H1 (cell line): ENCODE measurements around the gene SNRNP70. TPM values are rescaled to one million over a fixed set of nuclear protein-coding genes. Genes with fewer than 3 reads are reported as not detected.

Experiments used
- CTCF ChIA-PET: fragments of 300-600 bp; sonication (Branson Sonifier 250); formaldehyde crosslinking; loops from one replicate; lab custom pipeline; 2021; ENCODE audit not compliant: partially characterized antibody; lab: Charles Lee
- POLR2A ChIA-PET: fragments of 300-600 bp; sonication (Branson Sonifier 250); formaldehyde crosslinking; loops from one replicate; lab custom pipeline; 2021; ENCODE audit warnings: inconsistent platforms; ENCODE audit not compliant: partially characterized antibody; lab: Charles Lee
- DNase-seq, 2 experiments: peaks; one replicate each; pipeline versions ENCODE4 v3.0.0 to v3.0.0-alpha.2; 2010 to 2022; ENCODE audit warnings: low spot score in 2 of 2, low read depth in 1 of 2, mixed read lengths in 1 of 2
- FAIRE-seq: peaks from 2 replicates; lab custom pipeline; 2011; peaks lifted over from hg19 to GRCh38; lab: Jason Lieb, UNC
- H2AFZ ChIP-seq: 2 replicates; pipeline ENCODE4 v1.8.1; 2012; ENCODE audit warnings: low read length, inconsistent platforms
- H2AK5ac ChIP-seq: 2 replicates; pipeline ENCODE4 v1.6.1; 2013; ENCODE audit warnings: low read depth, low read length
- H2BK120ac ChIP-seq: replicated peaks from 2 replicates; pipeline ENCODE3; 2013; ENCODE audit warnings: low read depth, low read length, inconsistent platforms
- H2BK12ac ChIP-seq: 2 replicates; pipeline ENCODE4 v1.6.1; 2013; ENCODE audit warnings: low read depth, low read length
- H2BK15ac ChIP-seq: 2 replicates; pipeline ENCODE4 v1.6.1; 2013; ENCODE audit warnings: low read length
- H2BK20ac ChIP-seq: 2 replicates; pipeline ENCODE4 v1.6.1; 2013; ENCODE audit warnings: low read length
- H2BK5ac ChIP-seq: 2 replicates; pipeline ENCODE4 v1.6.1; 2013; ENCODE audit warnings: low read depth, low read length
- H3K14ac ChIP-seq: 2 replicates; pipeline ENCODE4 v1.6.1; 2013; ENCODE audit warnings: inconsistent platforms; ENCODE audit not compliant: insufficient read length
- H3K18ac ChIP-seq: 2 replicates; pipeline ENCODE4 v1.6.1; 2013; ENCODE audit warnings: low read length; ENCODE audit errors: extremely low read depth
- H3K23ac ChIP-seq: 2 replicates; pipeline ENCODE4 v1.6.1; 2013; ENCODE audit warnings: inconsistent platforms; ENCODE audit not compliant: insufficient read length
- H3K23me2 ChIP-seq: 2 replicates; pipeline ENCODE4 v1.6.1; 2013; ENCODE audit warnings: low read depth, low read length
- H3K27ac ChIP-seq: 2 replicates; pipeline ENCODE4 v1.6.1; 2011; ENCODE audit warnings: low read depth, low read length, inconsistent platforms
- H3K27me3 ChIP-seq, 4 experiments: replicated peaks in 1 of 4; 1 replicate in 1 of 4; 2 replicates in 3 of 4; pipeline versions ENCODE4 v1.6.1 to v1.8.1; 2011 to 2013; ENCODE audit warnings: low read length in 3 of 4, mild to moderate bottlenecking in 3 of 4, inconsistent platforms in 2 of 4, mixed read lengths in 2 of 4, moderate library complexity in 1 of 4; ENCODE audit not compliant: control insufficient read depth in 3 of 4, insufficient read depth in 3 of 4; ENCODE audit errors: extremely low read depth in 1 of 4
- H3K36me3 ChIP-seq, 4 experiments: 2 replicates each; pipeline versions ENCODE4 v1.6.1 to v1.8.1; 2011 to 2013; ENCODE audit warnings: mild to moderate bottlenecking in 4 of 4, low read length in 3 of 4, moderate library complexity in 2 of 4, control low read depth in 1 of 4, inconsistent platforms in 1 of 4; ENCODE audit not compliant: insufficient read depth in 4 of 4, control insufficient read depth in 2 of 4
- H3K4ac ChIP-seq: replicated peaks from 2 replicates; pipeline ENCODE3; 2013; ENCODE audit warnings: low read length, low read depth, mixed read lengths, inconsistent platforms; ENCODE audit not compliant: insufficient read length
- H3K4me1 ChIP-seq, 4 experiments: replicated peaks in 1 of 4; 1 replicate in 1 of 4; 2 replicates in 3 of 4; pipeline versions ENCODE4 v1.6.1 to v1.8.1; 2011 to 2013; ENCODE audit warnings: low read length in 3 of 4, inconsistent platforms in 2 of 4, mixed read lengths in 1 of 4; ENCODE audit not compliant: insufficient read depth in 4 of 4, control insufficient read depth in 3 of 4
- H3K4me2 ChIP-seq, 2 experiments: 2 replicates each; pipeline versions ENCODE4 v1.6.1 to v1.8.1; 2011 to 2013; ENCODE audit warnings: low read depth in 2 of 2, low read length in 2 of 2, control low read depth in 1 of 2, inconsistent platforms in 1 of 2, mild to moderate bottlenecking in 1 of 2; ENCODE audit not compliant: insufficient read depth in 1 of 2
- H3K4me3 ChIP-seq, 4 experiments: fragments of 200-600, 300-600 bp in 1 of 4; sonication (generic), shearing (Covaris generic), sonication (Bioruptor Twin) in 1 of 4; 2 replicates each; pipeline versions ENCODE4 v1.5.1 to v1.8.1; 2011 to 2016; ENCODE audit warnings: low read length in 4 of 4, low read depth in 3 of 4, control low read depth in 2 of 4, inconsistent platforms in 2 of 4, mild to moderate bottlenecking in 2 of 4, mixed read lengths in 1 of 4, moderate library complexity in 1 of 4; ENCODE audit not compliant: insufficient read depth in 2 of 4; ENCODE audit errors: extremely low read depth in 1 of 4
- H3K56ac ChIP-seq: replicated peaks from 2 replicates; pipeline ENCODE3; 2013; ENCODE audit warnings: low read depth, mild to moderate bottlenecking, mixed read lengths, low read length, inconsistent platforms; ENCODE audit not compliant: insufficient read length
- H3K79me1 ChIP-seq: 2 replicates; pipeline ENCODE4 v1.6.1; 2013; ENCODE audit warnings: low read depth, low read length, control low read depth
- H3K79me2 ChIP-seq, 2 experiments: 2 replicates each; pipeline versions ENCODE4 v1.6.1 to v1.8.1; 2012 to 2013; ENCODE audit warnings: low read length in 2 of 2, mild to moderate bottlenecking in 2 of 2, inconsistent platforms in 1 of 2; ENCODE audit not compliant: insufficient read depth in 2 of 2, control insufficient read depth in 1 of 2
- H3K9ac ChIP-seq, 4 experiments: replicated peaks in 1 of 4; 1 replicate in 1 of 4; 2 replicates in 3 of 4; pipeline versions ENCODE4 v1.6.1 to v1.8.1; 2011 to 2013; ENCODE audit warnings: low read depth in 3 of 4, low read length in 3 of 4, control low read depth in 2 of 4, mild to moderate bottlenecking in 2 of 4, moderate library complexity in 2 of 4, inconsistent platforms in 1 of 4; ENCODE audit errors: extremely low read depth in 1 of 4
- H3K9me3 ChIP-seq, 2 experiments: 2 replicates each; pipeline versions ENCODE4 v1.6.1 to v1.8.1; 2012 to 2013; ENCODE audit warnings: mild to moderate bottlenecking in 2 of 2, moderate library complexity in 2 of 2, control low read depth in 1 of 2, inconsistent platforms in 1 of 2, low read depth in 1 of 2, low read length in 1 of 2, mixed read lengths in 1 of 2; ENCODE audit not compliant: insufficient read depth in 2 of 2
- H4K20me1 ChIP-seq, 2 experiments: replicated peaks in 1 of 2; 2 replicates each; pipeline versions ENCODE3 to v1.8.1; 2011 to 2013; ENCODE audit warnings: inconsistent platforms in 2 of 2, low read length in 2 of 2, mild to moderate bottlenecking in 1 of 2; ENCODE audit not compliant: insufficient read depth in 2 of 2, control insufficient read depth in 1 of 2
- H4K5ac ChIP-seq: 2 replicates; pipeline ENCODE4 v1.6.1; 2013; ENCODE audit warnings: low read length, low read depth, mixed read lengths, inconsistent platforms; ENCODE audit not compliant: insufficient read length
- H4K8ac ChIP-seq: 2 replicates; pipeline ENCODE4 v1.8.0; 2013; ENCODE audit warnings: mild to moderate bottlenecking, moderate library complexity, low read length, inconsistent platforms; ENCODE audit not compliant: insufficient read depth; ENCODE audit errors: extremely low read depth
- H4K91ac ChIP-seq: replicated peaks from 2 replicates; pipeline ENCODE3; 2013; ENCODE audit warnings: low read length, mixed read lengths, inconsistent platforms; ENCODE audit not compliant: insufficient read length
- CBX8 ChIP-seq: fragments of 300-800, 300-1000 bp; sonication (generic); IDR thresholded peaks from 2 replicates; pipeline ENCODE4 v1.7.1; 2016; ENCODE audit warnings: low read depth, low read length, borderline replicate concordance
- CEBPB ChIP-seq: IDR thresholded peaks from 2 replicates; pipeline ENCODE4 v1.6.1; 2012; ENCODE audit warnings: low read depth, low read length
- JUND ChIP-seq: IDR thresholded peaks from 2 replicates; pipeline ENCODE4 v1.6.1; 2011; ENCODE audit warnings: mild to moderate bottlenecking, improper control_type of control experiment, low read length
- WGBS, 2 experiments: shearing (Covaris generic) in 1 of 2; methylation state at CpG; one replicate each; pipeline versions ENCODE4 v1.1.6 to v1.1.7; 2013 to 2015; ENCODE audit warnings: low lambda C conversion rate in 2 of 2, mixed read lengths in 2 of 2, inconsistent platforms in 1 of 2, low coverage in 1 of 2, missing lambda C conversion rate in 1 of 2; ENCODE audit not compliant: insufficient replicate concordance in 2 of 2, insufficient coverage in 1 of 2, insufficient read length in 1 of 2; ENCODE audit errors: extremely low coverage in 1 of 2, missing lambda C conversion rate in 1 of 2; 5-methylcytosine and 5-hydroxymethylcytosine counted together
- polyA plus RNA-seq, 7 experiments: library from polyadenylated mRNA; depleted of rRNA in 3 of 7; stranded (reverse) in 5 of 7; unstranded in 2 of 7; fragments of >200 nt in 5 of 7; fragments of 200-250 nt in 2 of 7; gene quantifications; 1 replicate in 5 of 7; 2 replicates in 1 of 7; 4 replicates in 1 of 7; pipeline versions ENCODE4 v1.2.1 to v1.2.3, GENCODE V29; 2011 to 2013; ENCODE audit warnings: missing spikeins in 2 of 7, mixed read lengths in 2 of 7
- total RNA-seq: library from RNA; stranded (reverse); fragmentation: NEBNext Ultra II Directional; extraction: Animal tissue kit (Norgen Biotek cat#: 25700); gene quantifications from 2 replicates; pipeline ENCODE4 v1.2.1, GENCODE V29; 2021

Gene SNRNP70
- total and polyA plus RNA-seq, 2 of the 8 experiments (the other 6 are each of a cell fraction or from before 2014, with no cell fraction given): 231 to 235 TPM

GRCh38 chr19:49102303-49102702 lies 17.1 kb downstream of the SNRNP70 start:
- Histone ChIP-seq H4K20me1 (peaks cover 17 to 37% of the 10 kb centered on the region in 2 experiments), H4K5ac (no peak overlapping the region), H4K8ac (no peak overlapping the region; the same call in 1 of the 2 replicates), H2BK5ac (no peak overlapping the region), H2BK120ac (no peak overlapping the region), H3K27me3 (no peaks in the 10 kb centered on the region), H2BK15ac (no peak overlapping the region), H3K27ac (no peak overlapping the region), H3K4ac (no peak overlapping the region), H3K14ac (no peak overlapping the region), H3K23ac (no peak overlapping the region), H4K91ac (no peak overlapping the region), H3K18ac (no peak overlapping the region), H3K4me3 (no peak overlapping the region), H3K4me2 (no peak overlapping the region), H2AK5ac (no peak overlapping the region), H3K79me2 (peaks cover 0 to 21% of the 10 kb centered on the region in 2 experiments; a peak in 1 of 4 replicates), H3K56ac (no peak overlapping the region), H3K9ac (no peak overlapping the region), H3K9me3 (no peaks in the 10 kb centered on the region), H2BK20ac (no peak overlapping the region), H2BK12ac (no peak overlapping the region), H3K23me2 (no peaks in the 10 kb centered on the region), H3K4me1 (no peaks in the 10 kb centered on the region), H3K79me1 (peaks cover 19% of the 10 kb centered on the region), H3K36me3 (peaks cover 37 to 78% (median 71%) of the 10 kb centered on the region in 4 experiments), H2AFZ (no peak overlapping the region)
- DNase-seq (no peak), FAIRE-seq (no peak)
- 96% methylated on average over 10 of the region's 12 CpGs; no CpG with 5 or more reads in 1 of the 2 experiments for WGBS, 2 experiments
- ChIA-PET CTCF (interaction anchor here (0.6 to 1.8 kb wide), 4 partner anchors 14 to 561 kb away, joined by 3 to 6 read pairs (median 4); no protein-coding TSS in a partner anchor), POLR2A (interaction anchor here (1.6 kb wide), 2 partner anchors 9 to 15 kb away, joined by 3 to 4 read pairs; no protein-coding TSS in a partner anchor)
- no peak for TF ChIP-seq CBX8
- no peak for TF ChIP-seq CEBPB
- TF ChIP-seq JUND: no peak
